Activated T-helper 17 cell treated with anti-CD3 and anti-CD28 coated beads, Interleukin-2, amount 50 U/mL, for 72 hours (primary cell): ENCODE measurements around the gene RNF135. TPM values are rescaled to one million over a fixed set of nuclear protein-coding genes. Genes with fewer than 3 reads are reported as not detected.

Source experiments
- ATAC-seq: fragments of 150-1000 bp; cut with Tn5 transposase; replicated peaks from 2 replicates; pipeline ENCODE4 v1.10.0; 2021; ENCODE audit warnings: mild to moderate bottlenecking, moderate library complexity
- H3K27ac Mint-ChIP-seq: one replicate; pipeline ENCODE4 v1.8.0; 2022; ENCODE audit warnings: mixed read lengths
- H3K27me3 Mint-ChIP-seq: one replicate; pipeline ENCODE4 v1.8.0; 2022; ENCODE audit warnings: mixed read lengths
- H3K36me3 Mint-ChIP-seq: one replicate; pipeline ENCODE4 v1.8.0; 2022; ENCODE audit warnings: low read depth, mild to moderate bottlenecking, mixed read lengths
- H3K4me1 Mint-ChIP-seq: one replicate; pipeline ENCODE4 v1.8.0; 2022; ENCODE audit warnings: mixed read lengths
- H3K4me3 Mint-ChIP-seq: one replicate; pipeline ENCODE4 v1.8.0; 2022; ENCODE audit warnings: mild to moderate bottlenecking, mixed read lengths
- H3K9me3 Mint-ChIP-seq: one replicate; pipeline ENCODE4 v1.8.0; 2022; ENCODE audit warnings: mixed read lengths
- total RNA-seq, 2 donors: library from RNA; stranded (reverse); gene quantifications; one replicate each; pipeline ENCODE4 v1.2.3, GENCODE V29; 2022

RNF135 gene
- total RNA-seq, 2 donors from 2014 or later, result 4.0 to 4.4 TPM

GRCh38 chr17:31048780-31049179 is 77.9 kb downstream of the RNF135 start:
- H3K36me3 Mint-ChIP-seq, result no peaks in the 10 kb centered on the region
- no peaks in the 10 kb centered on the region for H3K4me1 Mint-ChIP-seq
- H3K4me3 Mint-ChIP-seq, result no peak overlapping the region
- H3K9me3 Mint-ChIP-seq, result no peaks in the 10 kb centered on the region
- ATAC-seq, result no peak
- no peak overlapping the region for H3K27ac Mint-ChIP-seq
- no peaks in the 10 kb centered on the region for H3K27me3 Mint-ChIP-seq

Other genes starting within 250 kb of the RNF135 start
- gene CRLF3, start 146.3 kb upstream of the RNF135 start, total RNA-seq, result 10 to 100 TPM; 42.9 to 55.4 TPM
- gene ATAD5, start 139.1 kb upstream of the RNF135 start, total RNA-seq, result 10 to 100 TPM; 35.8 to 38.6 TPM
- 10 to 100 TPM in 1 of 2 donors, 1 to 10 TPM in 1; 7.7 to 12.0 TPM for gene TEFM, start 64.8 kb upstream of the RNF135 start, total RNA-seq
- 1 to 10 TPM in 1 of 2 donors, not detected in 1; 2.1 TPM for gene ADAP2, start 49.1 kb upstream of the RNF135 start, total RNA-seq
- gene NF1, start 123.9 kb downstream of the RNF135 start, total RNA-seq, result 10 to 100 TPM; 27.6 to 44.4 TPM